ENCODE data around the gene NOS1AP.

DNA sequence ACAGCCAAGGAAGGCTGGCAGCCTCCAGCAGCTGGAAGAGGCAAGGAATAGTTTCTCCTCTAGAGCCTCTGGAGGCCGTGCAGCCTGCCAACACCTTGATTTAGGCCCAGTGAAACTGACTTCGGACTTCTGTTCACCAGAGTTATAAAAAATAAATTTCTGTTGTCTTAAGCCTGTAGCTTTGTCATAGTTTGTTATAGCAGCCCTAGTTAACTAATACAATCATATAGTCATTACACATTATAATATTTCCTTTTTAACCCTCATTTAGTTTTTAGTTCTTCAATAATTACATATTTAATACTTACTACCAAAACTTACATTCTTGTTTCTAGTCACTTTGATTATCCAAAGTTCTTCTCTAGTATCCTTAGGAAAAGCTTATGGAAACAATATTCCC lies 20.3 kb downstream of the NOS1AP start:
- no peak for TF ChIP-seq CTCF (conservative IDR thresholded peaks at IDR 0.05; ENCODE audit: low read length)
- no peak for TF ChIP-seq EZH2phosphoT487 (IDR thresholded peaks at IDR 0.05; ENCODE audit: borderline replicate concordance, low read depth, low read length)

All from OCI-LY7 (cell line).